ENCODE data around the gene TPSG1.

The TPSG1 gene

GRCh38 chr16:1265826-1266225, 40.8 kb upstream of the TPSG1 start:
- no peak for DNase-seq (ENCODE audit: low read depth)
- TF ChIP-seq CTCF (IDR thresholded peaks at IDR 0.05; ENCODE audit: low read depth, low read length) (no peak), POLR2A (IDR thresholded peaks at IDR 0.05; ENCODE audit: extremely low read depth, insufficient read length) (no peak), MYC (IDR thresholded peaks at IDR 0.05; ENCODE audit: low read depth, low read length) (no peak), MAX (IDR thresholded peaks at IDR 0.05; ENCODE audit: low read depth, low read length) (no peak)
- no peak overlapping the region for H3K4me3 ChIP-seq (ENCODE audit: low read depth, low read length)

DNA sequence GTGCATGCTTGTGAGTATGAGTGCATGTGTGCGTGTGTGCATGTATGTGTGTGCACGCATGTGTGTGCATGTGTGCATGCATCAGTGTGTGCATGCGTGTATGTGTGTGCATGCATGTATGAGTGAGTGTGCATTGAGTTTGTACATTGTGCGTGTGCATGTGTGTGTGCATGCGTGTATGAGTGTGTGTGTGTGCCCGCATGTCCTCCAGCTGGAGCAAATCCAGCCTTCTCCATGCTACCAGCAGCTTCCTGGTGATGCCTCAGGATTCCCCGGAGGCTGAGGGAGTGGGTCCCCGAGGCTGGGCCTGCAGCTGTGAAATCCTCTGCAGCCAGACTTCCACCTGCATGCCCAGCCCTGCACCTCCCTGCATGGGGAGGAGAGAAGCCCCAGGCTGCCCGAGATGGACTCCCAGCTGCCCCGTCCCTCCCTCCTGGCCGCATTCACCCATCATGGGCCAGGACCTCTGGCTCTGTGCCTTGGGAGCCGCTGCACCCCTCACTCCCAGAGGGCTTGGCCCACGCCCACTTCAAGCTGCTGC, 40.1 kb upstream of the TPSG1 start:
- TF ChIP-seq POLR2A (IDR thresholded peaks at IDR 0.05; ENCODE audit: extremely low read depth, insufficient read length) (no peak), CTCF (IDR thresholded peaks at IDR 0.05; ENCODE audit: low read depth, low read length) (no peak), MAX (IDR thresholded peaks at IDR 0.05; ENCODE audit: low read depth, low read length) (no peak), MYC (IDR thresholded peaks at IDR 0.05; ENCODE audit: low read depth, low read length) (no peak)
- DNase-seq (ENCODE audit: low read depth) = no peak
- H3K4me3 ChIP-seq (ENCODE audit: low read depth, low read length) = no peak overlapping the region

DNA sequence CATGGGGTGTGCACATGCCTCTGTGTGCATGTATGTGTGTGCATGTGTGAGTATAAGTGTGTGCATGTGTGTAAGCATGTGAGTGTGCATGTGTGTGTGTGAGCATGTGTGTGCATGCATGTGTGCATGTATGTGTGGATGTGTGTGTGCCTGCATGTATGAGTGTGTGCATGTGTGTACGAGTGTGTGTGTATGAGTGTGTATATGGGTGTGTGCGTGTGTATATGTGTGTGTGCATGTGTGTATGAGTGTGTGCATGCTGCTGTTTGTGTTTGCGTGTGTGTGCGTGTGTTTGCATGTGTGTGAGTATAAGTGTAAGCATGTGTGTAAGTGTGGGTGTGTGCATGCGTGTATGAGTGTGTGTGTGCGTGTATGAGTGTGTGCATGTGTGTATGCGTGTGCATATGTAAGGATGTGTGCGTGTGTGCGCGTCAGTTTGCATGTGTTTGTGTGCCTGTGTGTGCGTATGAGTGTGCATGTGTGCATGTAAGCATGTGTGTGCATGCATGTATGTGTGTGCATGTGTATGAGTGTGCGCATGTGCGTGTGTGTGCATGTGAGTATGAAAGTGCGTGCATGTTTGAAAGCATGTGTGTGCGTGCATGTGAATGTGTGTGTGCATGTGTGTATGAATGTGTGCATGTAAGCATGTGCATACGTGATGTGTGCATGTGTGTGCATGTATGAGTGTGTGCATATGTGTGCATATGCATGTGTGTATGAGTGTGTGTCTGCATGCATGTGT, 39.4 kb upstream of the TPSG1 start:
- no peak overlapping the region for H3K4me3 ChIP-seq (ENCODE audit: low read depth, low read length)
- no peak for TF ChIP-seq MAX (IDR thresholded peaks at IDR 0.05; ENCODE audit: low read depth, low read length)
- TF ChIP-seq CTCF (IDR thresholded peaks at IDR 0.05; ENCODE audit: low read depth, low read length) = no peak
- TF ChIP-seq MYC (IDR thresholded peaks at IDR 0.05; ENCODE audit: low read depth, low read length) = no peak
- TF ChIP-seq POLR2A (IDR thresholded peaks at IDR 0.05; ENCODE audit: extremely low read depth, insufficient read length) = no peak
- DNase-seq (ENCODE audit: low read depth) = no peak

- H3K4me3 ChIP-seq (ENCODE audit: low read depth, low read length) = no peak overlapping the region
- DNase-seq (ENCODE audit: low read depth) = no peak
- TF ChIP-seq POLR2A (IDR thresholded peaks at IDR 0.05; ENCODE audit: extremely low read depth, insufficient read length) = no peak
- TF ChIP-seq MYC (IDR thresholded peaks at IDR 0.05; ENCODE audit: low read depth, low read length) = no peak
- no peak for TF ChIP-seq MAX (IDR thresholded peaks at IDR 0.05; ENCODE audit: low read depth, low read length)
- no peak for TF ChIP-seq CTCF (IDR thresholded peaks at IDR 0.05; ENCODE audit: low read depth, low read length)
These were observed 38.7 kb upstream of the TPSG1 start for GRCh38 chr16:1263591-1264344.

DNA sequence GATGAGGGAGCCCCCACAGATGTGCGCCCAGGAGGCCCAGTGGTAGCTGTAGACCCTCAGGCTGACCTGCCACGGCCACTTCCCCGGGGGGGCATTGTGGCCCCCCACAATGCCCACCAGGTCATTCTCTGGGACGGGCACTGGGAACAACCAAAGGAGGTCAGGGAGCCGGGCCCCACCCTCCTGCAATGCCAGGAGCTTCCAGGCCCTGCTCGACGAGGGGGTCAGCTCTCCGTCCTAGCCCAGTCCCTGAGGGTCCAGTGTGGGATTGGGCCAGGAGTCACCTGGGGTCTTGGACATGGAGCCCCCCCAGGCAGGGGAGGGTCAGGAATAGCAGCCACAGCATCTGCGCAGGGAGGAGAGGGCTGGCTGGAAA, 37.8 kb upstream of the TPSG1 start:
- TF ChIP-seq MYC (IDR thresholded peaks at IDR 0.05; ENCODE audit: low read depth, low read length) = no peak
- TF ChIP-seq POLR2A (IDR thresholded peaks at IDR 0.05; ENCODE audit: extremely low read depth, insufficient read length) = no peak
- no peak for TF ChIP-seq MAX (IDR thresholded peaks at IDR 0.05; ENCODE audit: low read depth, low read length)
- no peak for TF ChIP-seq CTCF (IDR thresholded peaks at IDR 0.05; ENCODE audit: low read depth, low read length)
- DNase-seq (ENCODE audit: low read depth) = no peak
- no peak overlapping the region for H3K4me3 ChIP-seq (ENCODE audit: low read depth, low read length)

Data from NB4 (cell line).